NCI-H1417 (cell line): Measurements from ENCODE around the gene CPNE6.
A peak's percentile ranks its signal among the peaks of the same experiment; 100 is the strongest.

Source experiments
- DNase-seq, 3 experiments: peaks; one replicate each; lab custom pipeline; 2025; lab: John Stamatoyannopoulos, UW

CPNE6 gene

GRCh38 chr14:24069411-24069735 is 2.0 kb upstream of the CPNE6 start:
- DNase-seq: no peak

GRCh38 chr14:24070285-24071143 is 848 bp upstream of the CPNE6 start:
- DNase-seq: peak; percentile 42 to 85 (median 73)

- no peak for DNase-seq
Observed at GRCh38 chr14:24071836-24072430, 571 bp downstream of the CPNE6 start.

- no peak for DNase-seq
Observed at GRCh38 chr14:24072436-24072835, 1.1 kb downstream of the CPNE6 start.

GRCh38 chr14:24072881-24073877 is 1.8 kb downstream of the CPNE6 start:
- DNase-seq: peak in 1 of 3 experiments; percentile 7

DNA sequence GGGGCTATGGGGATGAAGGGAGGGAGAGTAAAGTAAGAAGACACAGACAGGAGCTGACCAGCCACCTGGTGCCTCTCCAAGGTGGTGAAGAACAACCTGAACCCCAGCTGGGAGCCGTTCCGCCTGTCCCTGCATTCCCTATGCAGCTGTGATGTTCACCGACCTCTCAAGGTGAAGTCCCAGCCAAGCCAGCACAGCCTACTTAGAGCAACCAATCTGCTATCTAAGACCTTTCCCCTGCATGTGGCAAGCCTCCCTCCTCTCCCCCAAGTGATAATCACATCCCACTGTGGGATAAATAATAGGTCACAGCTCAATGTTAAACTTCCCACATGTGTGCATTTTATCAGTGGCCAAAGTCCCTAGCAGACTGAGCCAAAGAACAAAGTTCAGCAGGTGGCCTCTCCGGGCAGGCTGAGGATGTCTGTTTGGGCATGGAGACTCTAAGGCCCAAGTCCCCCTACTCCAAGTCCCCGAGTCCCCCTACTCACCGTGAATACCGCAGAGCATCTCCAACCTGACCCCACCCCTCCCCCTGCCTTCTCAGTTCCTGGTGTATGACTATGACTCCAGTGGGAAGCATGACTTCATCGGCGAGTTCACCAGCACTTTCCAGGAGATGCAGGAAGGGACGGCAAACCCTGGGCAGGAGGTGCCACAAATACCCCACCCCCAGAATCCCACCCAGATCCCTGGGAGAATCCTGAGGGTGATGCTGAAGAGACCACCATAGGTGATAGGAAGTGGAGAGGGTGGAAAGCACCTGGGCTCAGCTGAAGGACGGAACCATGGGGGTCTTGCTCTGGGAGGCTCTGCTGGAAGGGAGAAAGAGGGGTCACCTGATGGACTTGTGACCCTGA is 3.5 kb downstream of the CPNE6 start:
- DNase-seq: peak in 1 of 3 experiments; percentile 22

GRCh38 chr14:24075485-24076301 is 4.3 kb downstream of the CPNE6 start:
- DNase-seq: peak in 2 of 3 experiments; percentile 14 to 15

- no peak for DNase-seq
Observed at GRCh38 chr14:24076302-24076601, 4.9 kb downstream of the CPNE6 start.

- DNase-seq: no peak
Observed at GRCh38 chr14:24077086-24077485, 5.7 kb downstream of the CPNE6 start.

GRCh38 chr14:24078146-24078545 is 6.8 kb downstream of the CPNE6 start:
- peak in 2 of 3 experiments; percentile 95 to 99 for DNase-seq

GRCh38 chr14:24079491-24080141 is 8.3 kb downstream of the CPNE6 start:
- DNase-seq: peak in 2 of 3 experiments; percentile 76 to 93

DNA sequence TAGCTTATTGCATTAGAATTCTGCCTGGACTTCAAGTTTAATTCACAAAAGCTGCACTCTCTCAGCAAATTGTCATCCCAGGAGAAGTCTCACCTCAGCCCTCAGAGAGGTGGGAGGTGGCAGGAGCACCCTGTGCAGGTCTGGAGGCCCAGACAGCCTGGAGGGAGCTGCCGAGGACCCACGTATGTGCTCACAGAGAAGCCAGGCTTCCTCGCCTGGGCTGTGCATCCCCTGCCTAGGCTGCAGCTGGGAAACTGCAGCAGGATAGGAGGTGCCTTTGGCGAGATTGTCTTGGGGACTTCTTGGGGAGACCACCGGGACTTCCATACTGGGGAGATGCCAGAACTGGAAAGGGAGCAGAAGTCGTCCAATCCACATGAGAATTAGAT is 8.8 kb downstream of the CPNE6 start:
- peak in 1 of 3 experiments; percentile 58 for DNase-seq

DNA sequence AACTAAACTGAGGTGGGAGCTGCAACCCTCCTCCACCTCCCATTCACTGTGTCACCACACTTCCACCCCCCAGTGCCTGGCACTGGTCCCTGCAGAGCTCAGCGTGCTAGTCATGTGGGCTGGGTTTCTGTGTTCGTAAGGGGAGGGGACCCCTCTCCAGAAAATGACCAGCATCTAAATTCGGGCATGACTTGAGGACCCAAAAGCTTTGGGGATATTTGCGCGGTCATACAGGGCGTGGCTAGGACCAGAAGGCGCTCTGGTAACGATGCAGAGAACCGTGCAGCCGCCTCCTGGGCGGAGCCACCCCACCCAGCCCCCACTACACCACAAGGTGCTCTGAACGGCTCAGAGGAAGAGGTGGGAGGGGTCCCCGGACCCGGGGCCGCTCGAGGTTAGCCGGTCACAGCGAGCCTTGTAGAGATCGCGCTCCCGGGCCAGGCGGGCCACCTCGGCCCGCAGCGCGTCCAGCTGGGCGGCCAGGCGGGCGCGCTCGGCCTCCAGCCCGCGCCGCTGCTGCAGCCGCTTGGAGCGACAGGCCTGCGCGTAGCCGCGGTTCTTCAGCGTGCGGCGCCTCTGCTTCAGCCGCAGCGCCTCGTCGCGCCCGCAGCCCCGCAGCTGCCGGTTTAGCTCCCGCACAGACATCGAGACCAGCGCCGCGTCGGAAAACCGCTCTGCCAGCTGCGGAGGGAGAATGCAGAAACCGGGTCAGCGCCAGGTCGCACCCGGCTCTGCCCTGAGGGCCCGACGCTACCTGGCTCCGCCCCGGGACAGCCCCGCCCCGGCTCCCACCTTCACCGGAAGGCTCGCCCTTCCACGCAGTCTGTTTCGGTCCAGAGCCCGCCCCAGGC is 9.8 kb downstream of the CPNE6 start:
- peak; percentile 62 to 91 (median 90) for DNase-seq

DNA sequence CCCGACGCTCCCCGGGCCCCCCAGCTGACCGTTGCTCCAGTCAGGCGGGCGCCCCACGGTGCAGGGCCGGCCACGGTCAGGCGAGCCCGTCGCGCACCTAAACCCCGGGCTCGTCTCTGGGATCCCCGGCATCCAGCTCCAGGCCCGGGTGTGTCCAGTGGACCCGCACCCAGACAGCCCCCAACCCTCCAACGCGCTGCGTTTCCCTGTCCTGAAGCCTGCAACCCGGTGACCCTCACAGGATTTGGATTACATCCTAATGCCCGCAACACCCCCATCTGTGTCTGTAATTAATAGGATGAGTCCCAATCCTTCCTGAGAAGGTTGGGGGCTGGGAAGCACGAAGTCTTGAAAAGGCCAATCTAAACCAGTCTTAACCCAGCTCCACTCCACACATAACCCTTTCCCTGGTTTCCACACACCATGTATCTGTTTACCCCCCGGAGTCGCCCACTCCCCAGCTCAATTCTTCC is 10.4 kb downstream of the CPNE6 start:
- DNase-seq: peak in 1 of 3 experiments; percentile 58

DNA sequence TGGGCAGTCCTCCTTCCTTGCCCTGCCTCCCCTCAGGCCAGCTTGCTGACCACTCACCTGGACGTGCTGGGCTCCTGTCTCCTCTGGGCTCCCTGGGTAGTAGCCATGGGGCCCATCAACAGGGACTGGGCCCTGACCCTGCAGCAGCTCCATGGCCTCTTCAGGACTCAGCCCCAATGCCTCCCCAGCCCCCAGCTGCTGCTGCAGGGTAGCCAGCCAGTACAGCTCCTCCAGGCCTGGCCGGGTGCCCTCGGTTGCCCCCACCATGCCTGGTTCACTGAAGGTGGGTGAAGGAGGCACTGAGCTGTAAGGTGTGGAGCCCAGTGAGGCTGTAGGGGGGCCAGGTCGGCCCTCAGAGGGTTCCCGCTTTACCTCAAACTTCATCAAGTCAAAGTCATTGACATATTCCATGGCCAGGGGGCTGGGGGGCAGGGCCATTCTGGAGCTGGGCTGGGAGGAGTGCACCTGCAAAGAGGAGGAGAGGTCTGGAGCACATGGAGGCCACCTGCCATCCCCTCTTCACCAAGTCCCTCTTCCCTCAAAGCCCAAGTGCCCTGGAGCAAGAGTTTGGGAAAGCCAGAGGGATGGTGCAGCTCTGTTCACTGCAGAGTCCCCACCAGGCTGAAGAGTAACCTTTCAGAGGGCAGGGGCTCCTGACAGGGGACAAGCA is 11.2 kb downstream of the CPNE6 start:
- no peak for DNase-seq

GRCh38 chr14:24083462-24083861 is 12.1 kb downstream of the CPNE6 start:
- no peak for DNase-seq

DNA sequence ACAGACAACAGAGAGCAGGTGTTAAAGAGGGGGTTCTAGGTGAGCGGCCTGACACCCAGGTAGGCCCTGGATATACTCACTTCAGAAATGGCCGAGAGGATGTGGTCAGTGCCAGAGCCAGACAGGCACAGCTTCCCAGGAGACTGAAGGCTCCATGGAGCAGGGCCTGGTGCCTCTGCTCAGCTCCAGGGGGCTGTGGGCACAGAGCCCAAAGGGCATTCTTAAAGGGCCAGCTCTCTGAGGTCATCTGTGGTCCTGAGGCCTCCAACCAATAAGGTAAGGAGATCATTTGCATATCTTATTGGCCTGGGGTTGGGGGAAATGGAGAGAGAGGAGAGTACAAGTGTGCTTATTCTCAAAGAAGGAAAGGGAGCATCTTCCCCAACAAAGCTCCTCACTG is 13.1 kb downstream of the CPNE6 start:
- no peak for DNase-seq

GRCh38 chr14:24085215-24085614 is 13.9 kb downstream of the CPNE6 start:
- no peak for DNase-seq
